Measurements from ENCODE around the gene LRRC3.

LRRC3 gene

GRCh38 chr21:44487831-44488230 is 32.5 kb downstream of the LRRC3 start (continued):
- no peak for TF ChIP-seq ESRRG (CRISPR knock-in tag; IDR thresholded peaks at IDR 0.05)
- no peak for TF ChIP-seq BACH2 (CRISPR knock-in tag; IDR thresholded peaks at IDR 0.05; ENCODE audit: borderline replicate concordance)
- no peak for TF ChIP-seq OSR1 (CRISPR knock-in tag; IDR thresholded peaks at IDR 0.05)
- TF ChIP-seq PPARA (CRISPR knock-in tag; IDR thresholded peaks at IDR 0.05; ENCODE audit: borderline replicate concordance) = no peak
- TF ChIP-seq CSDC2 (CRISPR knock-in tag; IDR thresholded peaks at IDR 0.05) = no peak
- TF ChIP-seq TSHZ2 (CRISPR knock-in tag; IDR thresholded peaks at IDR 0.05) = no peak
- no peak for TF ChIP-seq ZNF8 (CRISPR knock-in tag; IDR thresholded peaks at IDR 0.05)
- no peak for TF ChIP-seq RARB (CRISPR knock-in tag; IDR thresholded peaks at IDR 0.05)
- no peak for TF ChIP-seq TOX (CRISPR knock-in tag; IDR thresholded peaks at IDR 0.05; ENCODE audit: borderline replicate concordance)

- TF ChIP-seq GLIS3 (CRISPR knock-in tag; IDR thresholded peaks at IDR 0.05) = no peak
- TF ChIP-seq TOX (CRISPR knock-in tag; IDR thresholded peaks at IDR 0.05; ENCODE audit: borderline replicate concordance) = no peak
- TF ChIP-seq PPARA (CRISPR knock-in tag; IDR thresholded peaks at IDR 0.05; ENCODE audit: borderline replicate concordance) = no peak
- TF ChIP-seq OSR1 (CRISPR knock-in tag; IDR thresholded peaks at IDR 0.05) = no peak
- TF ChIP-seq BACH2 (CRISPR knock-in tag; IDR thresholded peaks at IDR 0.05; ENCODE audit: borderline replicate concordance) = no peak
- TF ChIP-seq CSDC2 (CRISPR knock-in tag; IDR thresholded peaks at IDR 0.05) = no peak
These were observed 34.7 kb downstream of the LRRC3 start for GRCh38 chr21:44489962-44490361.

GRCh38 chr21:44490405-44490804 is 35.1 kb downstream of the LRRC3 start:
- no peak for ATAC-seq
- TF ChIP-seq POU6F1 (CRISPR knock-in tag; IDR thresholded peaks at IDR 0.05; ENCODE audit: borderline replicate concordance, low read depth) (no peak), TCF4 (CRISPR knock-in tag; IDR thresholded peaks at IDR 0.05; ENCODE audit: borderline replicate concordance) (no peak), ESRRG (CRISPR knock-in tag; IDR thresholded peaks at IDR 0.05) (no peak), CSDC2 (CRISPR knock-in tag; IDR thresholded peaks at IDR 0.05) (no peak), ZNF70 (CRISPR knock-in tag; IDR thresholded peaks at IDR 0.05) (no peak), ZC3H10 (CRISPR knock-in tag; IDR thresholded peaks at IDR 0.05) (no peak), ZNF565 (CRISPR knock-in tag; conservative IDR thresholded peaks at IDR 0.05; ENCODE audit: low read depth) (no peak), PATZ1 (CRISPR knock-in tag; IDR thresholded peaks at IDR 0.05; ENCODE audit: borderline replicate concordance) (no peak), ZFP30 (CRISPR knock-in tag; IDR thresholded peaks at IDR 0.05) (no peak), TOX (CRISPR knock-in tag; IDR thresholded peaks at IDR 0.05; ENCODE audit: borderline replicate concordance) (no peak), ARNTL (CRISPR knock-in tag; IDR thresholded peaks at IDR 0.05; ENCODE audit: borderline replicate concordance, low read depth) (no peak), CREB5 (CRISPR knock-in tag; IDR thresholded peaks at IDR 0.05; ENCODE audit: low read depth) (no peak), BACH2 (CRISPR knock-in tag; IDR thresholded peaks at IDR 0.05; ENCODE audit: borderline replicate concordance) (no peak), RARB (CRISPR knock-in tag; IDR thresholded peaks at IDR 0.05) (no peak), ZNF8 (CRISPR knock-in tag; IDR thresholded peaks at IDR 0.05) (no peak), SNAI2 (CRISPR knock-in tag; IDR thresholded peaks at IDR 0.05) (no peak), CSRNP3 (CRISPR knock-in tag; IDR thresholded peaks at IDR 0.05) (no peak), PPARA (CRISPR knock-in tag; IDR thresholded peaks at IDR 0.05; ENCODE audit: borderline replicate concordance) (no peak), ISL1 (CRISPR knock-in tag; IDR thresholded peaks at IDR 0.05) (no peak), ZFP3 (CRISPR knock-in tag; IDR thresholded peaks at IDR 0.05) (no peak)

More at GRCh38 chr21:44489962-44490361, 34.7 kb downstream of the LRRC3 start:
- ATAC-seq = no peak
